HepG2 (cell line): Measurements from ENCODE around the gene TAS2R30. TPM values are rescaled to one million over a fixed set of nuclear protein-coding genes. Genes with fewer than 3 reads are reported as not detected.

Experiments used
- CBFB ChIP-seq: sonication (generic); formaldehyde crosslinking; IDR thresholded peaks from 2 replicates; pipeline ENCODE4 v1.4.0; 2020; ENCODE audit warnings: missing genetic modification reagents
- ELF4 ChIP-seq: sonication (generic); formaldehyde crosslinking; IDR thresholded peaks from 2 replicates; pipeline ENCODE4 v1.5.0; 2020; ENCODE audit warnings: missing genetic modification reagents, mild to moderate bottlenecking, moderate library complexity, borderline replicate concordance
- KDM2A ChIP-seq: sonication (generic); formaldehyde crosslinking; IDR thresholded peaks from 2 replicates; pipeline ENCODE4 v1.4.0; 2020; ENCODE audit warnings: low read depth, missing genetic modification reagents, borderline replicate concordance
- MIXL1 ChIP-seq: IDR thresholded peaks from 2 replicates; pipeline ENCODE4 v1.6.1; 2016
- MTF1 ChIP-seq: sonication (generic); formaldehyde crosslinking; IDR thresholded peaks from 2 replicates; pipeline ENCODE4 v1.5.0; 2020; ENCODE audit warnings: missing genetic modification reagents
- NCOA1 ChIP-seq: sonication (generic); formaldehyde crosslinking; IDR thresholded peaks from 2 replicates; pipeline ENCODE4 v1.9.0; 2021; ENCODE audit warnings: missing genetic modification reagents
- NONO ChIP-seq, 2 experiments: fragments of 450-650 bp in 1 of 2; sonication (generic) in 1 of 2; formaldehyde crosslinking in 1 of 2; IDR thresholded peaks in 1 of 2; conservative IDR thresholded peaks in 1 of 2; 2 replicates each; pipeline versions ENCODE4 v1.6.1 to v1.8.0; 2017 to 2022; ENCODE audit warnings: mild to moderate bottlenecking in 1 of 2, missing genetic modification reagents in 1 of 2, moderate library complexity in 1 of 2
- NR2F1 ChIP-seq, 2 experiments: fragments of 450-650 bp in 1 of 2; formaldehyde crosslinking in 1 of 2; IDR thresholded peaks; 2 replicates each; pipeline versions ENCODE4 v1.5.0 to v1.6.1; 2016 to 2020; ENCODE audit warnings: mild to moderate bottlenecking in 1 of 2, missing compliant biosample characterization in 1 of 2, missing genetic modification reagents in 1 of 2, moderate library complexity in 1 of 2
- PAWR ChIP-seq: sonication (generic); formaldehyde crosslinking; IDR thresholded peaks from 2 replicates; pipeline ENCODE4 v1.4.0; 2020; ENCODE audit warnings: missing genetic modification reagents, mild to moderate bottlenecking, borderline replicate concordance
- PITX1 ChIP-seq: sonication (generic); formaldehyde crosslinking; IDR thresholded peaks from 2 replicates; pipeline ENCODE4 v1.5.1; 2020; ENCODE audit warnings: mild to moderate bottlenecking, missing genetic modification reagents
- POLR2AphosphoS2 ChIP-seq: IDR thresholded peaks from 2 replicates; pipeline ENCODE4 v1.6.1; 2011; ENCODE audit warnings: low read depth, low read length, improper control_type of control experiment
- RARA ChIP-seq: IDR thresholded peaks from 2 replicates; pipeline ENCODE4 v1.6.1; 2016; ENCODE audit warnings: missing genetic modification reagents, missing compliant biosample characterization
- RBAK ChIP-seq: sonication (generic); formaldehyde crosslinking; IDR thresholded peaks from 2 replicates; pipeline ENCODE4 v1.5.1; 2020; ENCODE audit warnings: mild to moderate bottlenecking, missing genetic modification reagents
- TARDBP ChIP-seq: sonication (generic); formaldehyde crosslinking; IDR thresholded peaks from 2 replicates; pipeline ENCODE4 v1.8.0; 2022; ENCODE audit warnings: mild to moderate bottlenecking, missing genetic modification reagents
- ZFP41 ChIP-seq: sonication (generic); formaldehyde crosslinking; IDR thresholded peaks from 2 replicates; pipeline ENCODE4 v1.4.0; 2020; ENCODE audit warnings: mild to moderate bottlenecking, missing genetic modification reagents, borderline replicate concordance
- ZNF232 ChIP-seq: sonication (generic); formaldehyde crosslinking; IDR thresholded peaks from 2 replicates; pipeline ENCODE4 v1.4.0; 2020; ENCODE audit warnings: missing genetic modification reagents, borderline replicate concordance
- ZNF468 ChIP-seq: sonication (generic); formaldehyde crosslinking; IDR thresholded peaks from 2 replicates; pipeline ENCODE4 v1.8.0; 2022; ENCODE audit warnings: mild to moderate bottlenecking, moderate library complexity, missing genetic modification reagents
- ZNF589 ChIP-seq: sonication (generic); formaldehyde crosslinking; conservative IDR thresholded peaks from 2 replicates; pipeline ENCODE4 v1.8.0; 2022; ENCODE audit warnings: mild to moderate bottlenecking, moderate library complexity, missing genetic modification reagents
- ZNF703 ChIP-seq: sonication (generic); formaldehyde crosslinking; IDR thresholded peaks from 2 replicates; pipeline ENCODE4 v1.5.1; 2020; ENCODE audit warnings: missing genetic modification reagents, mild to moderate bottlenecking, moderate library complexity, borderline replicate concordance
- ZNF775 ChIP-seq: sonication (generic); formaldehyde crosslinking; IDR thresholded peaks from 2 replicates; pipeline ENCODE4 v1.4.0; 2020; ENCODE audit warnings: missing genetic modification reagents, mild to moderate bottlenecking, moderate library complexity, borderline replicate concordance
- polyA plus RNA-seq, 8 experiments: library from polyadenylated mRNA; depleted of rRNA in 3 of 8; stranded (reverse) in 7 of 8; unstranded in 1 of 8; fragments of >200 nt; fragmentation: Illumina TruSeq in 4 of 8; extraction: Trizol in 4 of 8; gene quantifications; 2 replicates each; pipeline versions ENCODE4 v1.2.1 to v1.2.3, GENCODE V29; 2011 to 2016; ENCODE audit warnings: low read depth in 4 of 8, missing spikeins in 1 of 8, mixed read lengths in 1 of 8; ENCODE audit not compliant: insufficient read depth in 1 of 8
- total RNA-seq, 5 experiments: library from RNA; depleted of rRNA; stranded (reverse); fragments of >200 nt; fragmentation: Illumina TruSeq; extraction: Trizol; gene quantifications; 2 replicates each; pipeline ENCODE4 v1.2.3, GENCODE V29; 2016; ENCODE audit warnings: low read depth in 1 of 5
- TF ChIP-seq, protein P1 (sequence below): sonication (generic); formaldehyde crosslinking; IDR thresholded peaks from 2 replicates; pipeline ENCODE4 v1.4.0; 2020; ENCODE audit warnings: missing genetic modification reagents, low read depth, mild to moderate bottlenecking, borderline replicate concordance
- TF ChIP-seq, protein P2 (sequence below): sonication (generic); formaldehyde crosslinking; IDR thresholded peaks from 2 replicates; pipeline ENCODE4 v1.5.0; 2020; ENCODE audit warnings: mild to moderate bottlenecking, missing genetic modification reagents, borderline replicate concordance
- TF ChIP-seq, protein P3 (sequence below): sonication (generic); formaldehyde crosslinking; IDR thresholded peaks from 2 replicates; pipeline ENCODE4 v1.4.0; 2020; ENCODE audit warnings: missing genetic modification reagents
- TF ChIP-seq, protein P4 (sequence below): sonication (generic); formaldehyde crosslinking; IDR thresholded peaks from 2 replicates; pipeline ENCODE4 v1.5.0; 2020; ENCODE audit warnings: missing genetic modification reagents

TAS2R30 gene
- total and polyA plus RNA-seq, 2 of the 13 experiments (the other 11 are each of a cell fraction or from before 2014, with no cell fraction given), result 0.42 to 5.2 TPM

DNA sequence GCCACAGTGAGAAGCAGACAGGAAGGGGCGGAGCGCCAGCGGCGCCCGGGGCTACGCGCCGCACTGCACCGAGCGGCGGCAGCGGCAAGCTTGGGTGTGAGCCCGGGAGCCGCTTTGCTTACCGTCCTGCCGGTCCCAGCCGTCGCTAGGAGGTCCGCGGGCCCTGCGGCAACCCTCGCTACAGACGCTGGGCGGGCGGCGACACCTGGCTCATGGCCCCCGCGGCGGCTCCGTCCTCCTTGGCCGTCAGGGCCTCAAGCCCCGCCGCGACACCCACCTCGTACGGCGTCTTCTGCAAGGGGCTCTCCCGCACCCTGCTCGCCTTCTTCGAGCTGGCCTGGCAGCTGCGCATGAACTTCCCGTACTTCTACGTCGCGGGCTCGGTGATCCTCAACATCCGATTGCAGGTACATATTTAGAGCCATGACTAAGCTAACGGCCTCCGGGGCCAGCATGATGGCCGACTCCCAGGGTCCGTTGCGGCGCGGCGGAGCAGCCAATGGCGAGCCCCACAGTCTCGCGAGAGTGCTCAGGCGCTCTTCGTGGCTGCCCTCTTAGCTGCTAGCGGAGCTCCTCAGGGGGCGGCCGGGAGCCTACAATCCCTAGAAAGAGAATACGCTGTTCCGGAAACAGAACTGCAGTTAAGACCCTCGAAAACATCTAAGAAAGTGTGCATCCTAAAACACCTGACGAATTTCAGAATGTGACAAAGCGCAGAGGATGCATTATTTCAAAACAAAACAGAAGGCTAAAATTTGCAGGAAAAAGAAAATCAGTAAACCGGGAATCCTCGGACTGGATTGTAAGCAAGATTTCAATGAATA, 36.9 kb upstream of the TAS2R30 start, which contains the start of gene SMIM10L1 (continued):
- TF ChIP-seq KDM2A (CRISPR knock-in tag) (peak; percentile 93), TARDBP (CRISPR knock-in tag) (peak; percentile 82; the same call in 1 of the 2 replicates), ELF4 (CRISPR knock-in tag) (peak; percentile 71; the same call in 1 of the 2 replicates), NR2F1 (CRISPR knock-in tag; IDR thresholded peaks at IDR 0.05) (no peak), NONO (IDR thresholded peaks at IDR 0.05) (no peak), NONO (CRISPR knock-in tag; conservative IDR thresholded peaks at IDR 0.05) (no peak; the same call in 1 of the 2 replicates), POLR2AphosphoS2 (no peak), ZNF232 (CRISPR knock-in tag) (peak; percentile 72), ZNF589 (no peak), CBFB (CRISPR knock-in tag) (no peak), PAWR (CRISPR knock-in tag) (no peak), MTF1 (CRISPR knock-in tag) (no peak), NCOA1 (CRISPR knock-in tag) (0 out of 2 replicates have a peak, but pooled peaks have one; percentile 36), RBAK (CRISPR knock-in tag) (no peak), ZNF703 (CRISPR knock-in tag) (no peak; the same call in 1 of the 2 replicates), PITX1 (peak; percentile 28; the same call in 1 of the 2 replicates), ZNF775 (CRISPR knock-in tag) (no peak), ZFP41 (no peak), RARA (CRISPR knock-in tag) (no peak; the same call in 1 of the 2 replicates), ZNF468 (CRISPR knock-in tag) (no peak), MIXL1 (no peak)
- TF ChIP-seq, protein P1, sequence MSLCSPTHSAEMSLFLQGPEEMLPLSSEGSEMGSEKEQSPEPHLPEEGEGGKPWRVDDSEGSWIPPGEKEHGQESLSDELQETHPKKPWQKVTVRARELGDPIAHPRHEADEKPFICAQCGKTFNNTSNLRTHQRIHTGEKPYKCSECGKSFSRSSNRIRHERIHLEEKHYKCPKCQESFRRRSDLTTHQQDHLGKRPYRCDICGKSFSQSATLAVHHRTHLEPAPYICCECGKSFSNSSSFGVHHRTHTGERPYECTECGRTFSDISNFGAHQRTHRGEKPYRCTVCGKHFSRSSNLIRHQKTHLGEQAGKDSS (CRISPR knock-in tag), result no peak
- TF ChIP-seq, protein P2, sequence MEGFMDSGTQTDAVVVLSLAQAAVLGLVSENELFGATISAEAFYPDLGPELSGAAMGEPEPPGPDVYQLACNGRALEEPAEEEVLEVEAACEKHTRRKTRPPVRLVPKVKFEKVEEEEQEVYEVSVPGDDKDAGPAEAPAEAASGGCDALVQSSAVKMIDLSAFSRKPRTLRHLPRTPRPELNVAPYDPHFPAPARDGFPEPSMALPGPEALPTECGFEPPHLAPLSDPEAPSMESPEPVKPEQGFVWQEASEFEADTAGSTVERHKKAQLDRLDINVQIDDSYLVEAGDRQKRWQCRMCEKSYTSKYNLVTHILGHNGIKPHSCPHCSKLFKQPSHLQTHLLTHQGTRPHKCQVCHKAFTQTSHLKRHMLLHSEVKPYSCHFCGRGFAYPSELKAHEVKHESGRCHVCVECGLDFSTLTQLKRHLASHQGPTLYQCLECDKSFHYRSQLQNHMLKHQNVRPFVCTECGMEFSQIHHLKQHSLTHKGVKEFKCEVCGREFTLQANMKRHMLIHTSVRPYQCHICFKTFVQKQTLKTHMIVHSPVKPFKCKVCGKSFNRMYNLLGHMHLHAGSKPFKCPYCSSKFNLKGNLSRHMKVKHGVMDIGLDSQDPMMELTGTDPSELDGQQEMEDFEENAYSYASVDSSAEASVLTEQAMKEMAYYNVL (CRISPR knock-in tag), result peak; percentile 26; the same call in 1 of the 2 replicates
- TF ChIP-seq, protein P3, sequence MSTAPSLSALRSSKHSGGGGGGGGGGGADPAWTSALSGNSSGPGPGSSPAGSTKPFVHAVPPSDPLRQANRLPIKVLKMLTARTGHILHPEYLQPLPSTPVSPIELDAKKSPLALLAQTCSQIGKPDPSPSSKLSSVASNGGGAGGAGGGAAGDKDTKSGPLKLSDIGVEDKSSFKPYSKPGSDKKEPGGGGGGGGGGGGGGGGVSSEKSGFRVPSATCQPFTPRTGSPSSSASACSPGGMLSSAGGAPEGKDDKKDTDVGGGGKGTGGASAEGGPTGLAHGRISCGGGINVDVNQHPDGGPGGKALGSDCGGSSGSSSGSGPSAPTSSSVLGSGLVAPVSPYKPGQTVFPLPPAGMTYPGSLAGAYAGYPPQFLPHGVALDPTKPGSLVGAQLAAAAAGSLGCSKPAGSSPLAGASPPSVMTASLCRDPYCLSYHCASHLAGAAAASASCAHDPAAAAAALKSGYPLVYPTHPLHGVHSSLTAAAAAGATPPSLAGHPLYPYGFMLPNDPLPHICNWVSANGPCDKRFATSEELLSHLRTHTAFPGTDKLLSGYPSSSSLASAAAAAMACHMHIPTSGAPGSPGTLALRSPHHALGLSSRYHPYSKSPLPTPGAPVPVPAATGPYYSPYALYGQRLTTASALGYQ (CRISPR knock-in tag), result no peak
- TF ChIP-seq, protein P4, sequence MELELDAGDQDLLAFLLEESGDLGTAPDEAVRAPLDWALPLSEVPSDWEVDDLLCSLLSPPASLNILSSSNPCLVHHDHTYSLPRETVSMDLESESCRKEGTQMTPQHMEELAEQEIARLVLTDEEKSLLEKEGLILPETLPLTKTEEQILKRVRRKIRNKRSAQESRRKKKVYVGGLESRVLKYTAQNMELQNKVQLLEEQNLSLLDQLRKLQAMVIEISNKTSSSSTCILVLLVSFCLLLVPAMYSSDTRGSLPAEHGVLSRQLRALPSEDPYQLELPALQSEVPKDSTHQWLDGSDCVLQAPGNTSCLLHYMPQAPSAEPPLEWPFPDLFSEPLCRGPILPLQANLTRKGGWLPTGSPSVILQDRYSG, result no peak
